ENCODE data around the gene CNTNAP2.

DNA sequence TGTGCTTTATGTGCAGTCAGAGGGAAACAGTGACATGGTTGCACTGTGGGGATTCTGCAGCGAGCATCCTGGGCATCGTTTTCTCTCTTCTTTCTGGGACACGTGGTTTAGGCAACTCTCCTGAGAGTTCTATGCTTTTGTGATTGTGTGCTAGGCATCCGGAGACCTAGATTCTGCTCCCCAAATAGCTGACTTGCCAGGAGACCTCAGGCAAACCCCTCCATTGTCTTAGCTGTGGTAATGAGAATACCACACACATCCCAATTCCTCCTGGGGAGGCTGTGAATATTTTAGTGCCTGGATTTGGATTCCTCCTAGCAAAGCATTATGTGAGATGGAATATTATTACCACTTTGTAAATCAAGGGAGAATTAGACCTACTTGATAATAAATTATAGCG, 1862.0 kb downstream of the CNTNAP2 start:
- TF ChIP-seq, protein P1, sequence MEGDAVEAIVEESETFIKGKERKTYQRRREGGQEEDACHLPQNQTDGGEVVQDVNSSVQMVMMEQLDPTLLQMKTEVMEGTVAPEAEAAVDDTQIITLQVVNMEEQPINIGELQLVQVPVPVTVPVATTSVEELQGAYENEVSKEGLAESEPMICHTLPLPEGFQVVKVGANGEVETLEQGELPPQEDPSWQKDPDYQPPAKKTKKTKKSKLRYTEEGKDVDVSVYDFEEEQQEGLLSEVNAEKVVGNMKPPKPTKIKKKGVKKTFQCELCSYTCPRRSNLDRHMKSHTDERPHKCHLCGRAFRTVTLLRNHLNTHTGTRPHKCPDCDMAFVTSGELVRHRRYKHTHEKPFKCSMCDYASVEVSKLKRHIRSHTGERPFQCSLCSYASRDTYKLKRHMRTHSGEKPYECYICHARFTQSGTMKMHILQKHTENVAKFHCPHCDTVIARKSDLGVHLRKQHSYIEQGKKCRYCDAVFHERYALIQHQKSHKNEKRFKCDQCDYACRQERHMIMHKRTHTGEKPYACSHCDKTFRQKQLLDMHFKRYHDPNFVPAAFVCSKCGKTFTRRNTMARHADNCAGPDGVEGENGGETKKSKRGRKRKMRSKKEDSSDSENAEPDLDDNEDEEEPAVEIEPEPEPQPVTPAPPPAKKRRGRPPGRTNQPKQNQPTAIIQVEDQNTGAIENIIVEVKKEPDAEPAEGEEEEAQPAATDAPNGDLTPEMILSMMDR (IDR thresholded peaks at IDR 0.05): no peak
- TF ChIP-seq POLR2A (IDR thresholded peaks at IDR 0.05): no peak
